SK-N-MC (cell line): ENCODE measurements around the gene LRTM1.

Source experiments
- EZH2 ChIP-seq: fragments of 200-600 bp; sonication (generic); IDR thresholded peaks from one replicate; pipeline ENCODE4 v1.6.1; 2017; ENCODE audit warnings: antibody characterized with exemption
- FOXP2 ChIP-seq: optimal IDR thresholded peaks from 2 replicates; pipeline ENCODE3; 2011; ENCODE audit warnings: mild to moderate bottlenecking, moderate library complexity; ENCODE audit not compliant: insufficient read depth; ENCODE audit errors: extremely low read length, control extremely low read depth
- POLR2AphosphoS5 ChIP-seq: IDR thresholded peaks from 2 replicates; pipeline ENCODE4 v1.6.1; 2012; ENCODE audit warnings: mild to moderate bottlenecking, low read depth, low read length, borderline replicate concordance

DNA sequence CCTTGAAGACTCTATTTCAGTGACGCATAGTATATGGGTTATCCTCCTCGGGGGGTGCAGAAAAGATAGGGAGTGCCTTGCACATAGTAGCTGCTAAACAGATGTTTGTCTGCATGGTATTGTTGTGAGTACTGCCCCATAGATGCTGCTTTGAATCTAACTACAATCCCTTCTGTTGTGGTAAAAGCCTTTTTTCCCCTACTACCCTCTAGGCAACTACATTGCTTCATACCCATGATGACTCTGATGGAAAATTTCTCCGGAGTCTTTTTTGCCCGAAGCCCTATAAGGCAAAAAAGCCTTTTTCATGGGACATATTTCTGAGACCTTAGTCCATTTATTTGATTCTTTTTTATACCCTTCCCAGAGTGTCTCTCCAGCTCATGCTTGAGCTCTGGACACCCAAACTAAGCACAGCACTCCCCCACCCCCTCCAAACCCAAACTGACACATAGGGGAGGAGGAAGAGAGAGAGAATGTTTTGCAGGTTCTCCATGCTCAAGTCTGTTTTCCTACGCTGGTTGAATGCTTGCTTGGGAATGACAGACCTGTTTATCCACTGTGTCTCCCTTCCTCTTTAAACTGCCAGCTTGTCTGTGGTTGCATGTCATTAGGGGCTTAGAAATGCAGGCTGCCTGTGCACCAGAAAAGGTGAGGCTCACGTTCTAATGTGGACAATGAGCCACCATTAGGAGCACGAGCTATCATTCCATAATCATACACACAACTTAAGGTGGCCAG lies 52.9 kb downstream of the LRTM1 start:
- TF ChIP-seq EZH2 = no peak
- no peak for TF ChIP-seq POLR2AphosphoS5
- no peak for TF ChIP-seq FOXP2
